Measurements from ENCODE around the gene LRIG3.

LRIG3 gene

GRCh38 chr12:58886474-58886873, 33.8 kb downstream of the LRIG3 start:
- DNase-seq: no peak
- Histone ChIP-seq H3K9me3 (ENCODE audit: severe bottlenecking) (no peaks in the 10 kb centered on the region), H3K4me3 (ENCODE audit: low read depth, low read length) (no peak overlapping the region), H3K36me3 (peaks cover 54% of the 10 kb centered on the region), H3K27me3 (ENCODE audit: insufficient read depth, low read depth, severe bottlenecking) (no peaks in the 10 kb centered on the region), H3K27ac (no peak overlapping the region)
- TF ChIP-seq CTCF (IDR thresholded peaks at IDR 0.05; ENCODE audit: low read depth, low read length): no peak

DNA sequence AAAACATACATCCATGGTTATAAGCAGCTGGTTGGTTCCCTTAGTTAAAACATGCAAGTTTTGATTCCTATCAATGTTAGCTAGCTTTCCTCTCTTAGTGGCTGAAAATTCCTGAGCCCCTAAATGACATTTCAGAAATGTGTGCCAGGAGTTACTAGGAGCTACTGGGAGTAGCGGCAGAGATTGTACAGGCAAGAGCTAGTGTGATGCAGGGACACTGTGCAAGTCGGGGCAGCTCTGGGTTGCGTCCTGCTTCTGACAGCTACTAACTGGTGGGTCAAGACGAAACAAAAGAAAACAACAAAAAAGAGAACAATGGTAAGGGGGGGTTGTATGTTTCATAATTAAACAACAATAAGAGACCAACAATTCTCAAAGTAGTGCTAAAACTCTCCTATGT, 35.4 kb downstream of the LRIG3 start:
- TF ChIP-seq CTCF (IDR thresholded peaks at IDR 0.05; ENCODE audit: low read depth, low read length): no peak
- Histone ChIP-seq H3K27me3 (ENCODE audit: insufficient read depth, low read depth, severe bottlenecking) (no peaks in the 10 kb centered on the region), H3K27ac (no peak overlapping the region), H3K36me3 (peaks cover 58% of the 10 kb centered on the region), H3K9me3 (ENCODE audit: severe bottlenecking) (no peaks in the 10 kb centered on the region), H3K4me3 (ENCODE audit: low read depth, low read length) (no peak overlapping the region)
- no peak for DNase-seq

- TF ChIP-seq CTCF (IDR thresholded peaks at IDR 0.05; ENCODE audit: low read depth, low read length): no peak
- peaks cover 60% of the 10 kb centered on the region for H3K36me3 ChIP-seq
- H3K27ac ChIP-seq: no peak overlapping the region
- DNase-seq: no peak
- H3K9me3 ChIP-seq (ENCODE audit: severe bottlenecking): no peaks in the 10 kb centered on the region
- H3K27me3 ChIP-seq (ENCODE audit: insufficient read depth, low read depth, severe bottlenecking): no peaks in the 10 kb centered on the region
- no peak overlapping the region for H3K4me3 ChIP-seq (ENCODE audit: low read depth, low read length)
Observed at GRCh38 chr12:58883576-58884334, 36.5 kb downstream of the LRIG3 start.

GRCh38 chr12:58882826-58883225, 37.5 kb downstream of the LRIG3 start:
- Histone ChIP-seq H3K4me3 (ENCODE audit: low read depth, low read length) (no peak overlapping the region), H3K9me3 (ENCODE audit: severe bottlenecking) (no peaks in the 10 kb centered on the region), H3K36me3 (peaks cover 56% of the 10 kb centered on the region), H3K27me3 (ENCODE audit: insufficient read depth, low read depth, severe bottlenecking) (no peaks in the 10 kb centered on the region), H3K27ac (no peak overlapping the region)
- no peak for DNase-seq
- TF ChIP-seq CTCF (IDR thresholded peaks at IDR 0.05; ENCODE audit: low read depth, low read length): no peak

- no peak for TF ChIP-seq CTCF (IDR thresholded peaks at IDR 0.05; ENCODE audit: low read depth, low read length)
- no peak for DNase-seq
- no peak overlapping the region for H3K27ac ChIP-seq
- H3K36me3 ChIP-seq: peaks cover 57% of the 10 kb centered on the region
- H3K4me3 ChIP-seq (ENCODE audit: low read depth, low read length): no peak overlapping the region
- H3K9me3 ChIP-seq (ENCODE audit: severe bottlenecking): no peaks in the 10 kb centered on the region
- H3K27me3 ChIP-seq (ENCODE audit: insufficient read depth, low read depth, severe bottlenecking): no peaks in the 10 kb centered on the region
Observed at GRCh38 chr12:58881816-58882215, 38.5 kb downstream of the LRIG3 start.

DNA sequence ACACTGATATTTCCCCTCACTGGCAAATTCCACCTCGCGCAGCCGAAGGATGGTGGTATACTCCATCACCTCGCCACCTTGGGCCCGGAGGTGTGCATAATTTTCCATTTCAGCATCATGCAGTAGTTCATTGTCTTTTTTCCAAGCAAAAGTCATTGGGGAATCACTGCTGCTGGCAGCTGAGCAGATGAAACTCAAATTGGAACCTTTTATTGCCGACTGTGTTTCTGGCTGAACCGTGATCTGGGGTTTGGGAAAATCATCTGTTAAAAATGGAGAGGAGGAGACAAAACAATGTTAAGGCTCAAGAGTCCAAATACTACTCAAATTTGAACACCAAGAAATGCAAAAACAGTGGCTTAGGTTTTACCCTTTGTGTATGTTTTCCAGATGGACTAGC, 39.7 kb downstream of the LRIG3 start:
- DNase-seq: no peak
- Histone ChIP-seq H3K27me3 (ENCODE audit: insufficient read depth, low read depth, severe bottlenecking) (no peaks in the 10 kb centered on the region), H3K4me3 (ENCODE audit: low read depth, low read length) (no peak overlapping the region), H3K27ac (no peak overlapping the region), H3K9me3 (ENCODE audit: severe bottlenecking) (no peaks in the 10 kb centered on the region), H3K36me3 (peaks cover 50% of the 10 kb centered on the region)
- TF ChIP-seq CTCF (IDR thresholded peaks at IDR 0.05; ENCODE audit: low read depth, low read length): no peak
